Nephron (organoid): Measurements from ENCODE around the gene IBA57.

Experiments used
- H3K27ac Mint-ChIP-seq, 3 experiments: 2 replicates each; pipeline ENCODE4 v1.8.0; 2020; ENCODE audit warnings: mixed read lengths in 3 of 3, mild to moderate bottlenecking in 2 of 3, moderate library complexity in 1 of 3
- H3K27me3 Mint-ChIP-seq: 2 replicates; pipeline ENCODE4 v1.8.0; 2021; ENCODE audit warnings: low read depth, mild to moderate bottlenecking, moderate library complexity, mixed read lengths
- H3K36me3 Mint-ChIP-seq: 2 replicates; pipeline ENCODE4 v1.8.0; 2020; ENCODE audit warnings: low read depth, mixed read lengths
- H3K4me1 Mint-ChIP-seq: 2 replicates; pipeline ENCODE4 v1.8.0; 2020; ENCODE audit warnings: mixed read lengths
- H3K4me3 Mint-ChIP-seq, 3 experiments: 2 replicates each; pipeline ENCODE4 v1.8.0; 2020; ENCODE audit warnings: mild to moderate bottlenecking in 3 of 3, mixed read lengths in 3 of 3, moderate library complexity in 2 of 3
- H3K9me3 Mint-ChIP-seq: 2 replicates; pipeline ENCODE4 v1.8.0; 2020; ENCODE audit warnings: mixed read lengths
- CTCF ChIP-seq, 3 experiments: fragments of 200-600 bp; sonication (generic); IDR thresholded peaks; one replicate each; pipeline ENCODE4 v1.5.0; 2021; ENCODE audit warnings: antibody characterized with exemption in 3 of 3; ENCODE audit not compliant: unreplicated experiment in 3 of 3

IBA57 gene

GRCh38 chr1:228149406-228150119 is 16.0 kb upstream of the IBA57 start, which contains the start of gene GJC2:
Gene GJC2, plus strand, starts transcription at chr1:228149930. Its CDS starts 7,829 bp downstream, at chr1:228157759.
- H3K9me3 Mint-ChIP-seq, result no peaks in the 10 kb centered on the region
- H3K27ac Mint-ChIP-seq, result peak within 1 kb of the TSS in 2 of 3 experiments; percentile 46 to 89
- no peaks in the 10 kb centered on the region for H3K27me3 Mint-ChIP-seq
- no peak for TF ChIP-seq CTCF (IDR thresholded peaks at IDR 0.05; ENCODE audit: unreplicated experiment in 3 of 3)
- H3K4me1 Mint-ChIP-seq, result no peaks in the 10 kb centered on the region
- no peaks in the 10 kb centered on the region for H3K36me3 Mint-ChIP-seq
- H3K4me3 Mint-ChIP-seq, result peak within 1 kb of the TSS in 1 of 3 experiments; percentile 41

- H3K9me3 Mint-ChIP-seq, result no peaks in the 10 kb centered on the region
- H3K27ac Mint-ChIP-seq, result peak overlapping the region in 2 of 3 experiments; percentile 44 to 89
- no peak for TF ChIP-seq CTCF (IDR thresholded peaks at IDR 0.05; ENCODE audit: unreplicated experiment in 3 of 3)
- H3K36me3 Mint-ChIP-seq, result no peaks in the 10 kb centered on the region
- H3K27me3 Mint-ChIP-seq, result no peaks in the 10 kb centered on the region
- peak overlapping the region in 1 of 3 experiments; percentile 41 for H3K4me3 Mint-ChIP-seq
- no peaks in the 10 kb centered on the region for H3K4me1 Mint-ChIP-seq
Observed at GRCh38 chr1:228150120-228150460, 15.5 kb upstream of the IBA57 start.

GRCh38 chr1:228150461-228151179 is 15.0 kb upstream of the IBA57 start:
- Mint-ChIP-seq H3K27me3 (no peaks in the 10 kb centered on the region), H3K4me3 (no peak overlapping the region), H3K4me1 (no peaks in the 10 kb centered on the region), H3K27ac (peak overlapping the region in 2 of 3 experiments; percentile 46 to 89), H3K36me3 (no peaks in the 10 kb centered on the region), H3K9me3 (no peaks in the 10 kb centered on the region)
- TF ChIP-seq CTCF (IDR thresholded peaks at IDR 0.05; ENCODE audit: unreplicated experiment in 3 of 3), result no peak

GRCh38 chr1:228151180-228151925 is 14.3 kb upstream of the IBA57 start:
- Mint-ChIP-seq H3K27ac (peak overlapping the region; percentile 17 to 89 (median 70)), H3K4me3 (no peak overlapping the region), H3K36me3 (no peaks in the 10 kb centered on the region), H3K4me1 (no peaks in the 10 kb centered on the region), H3K9me3 (no peaks in the 10 kb centered on the region), H3K27me3 (no peaks in the 10 kb centered on the region)
- no peak for TF ChIP-seq CTCF (IDR thresholded peaks at IDR 0.05; ENCODE audit: unreplicated experiment in 3 of 3)

GRCh38 chr1:228152097-228152917 is 13.3 kb upstream of the IBA57 start:
- H3K27ac Mint-ChIP-seq, result peak overlapping the region in 2 of 3 experiments; percentile 47 to 71
- no peak overlapping the region for H3K4me3 Mint-ChIP-seq
- TF ChIP-seq CTCF (IDR thresholded peaks at IDR 0.05; ENCODE audit: unreplicated experiment in 3 of 3), result no peak
- no peaks in the 10 kb centered on the region for H3K27me3 Mint-ChIP-seq
- H3K36me3 Mint-ChIP-seq, result no peaks in the 10 kb centered on the region
- no peaks in the 10 kb centered on the region for H3K4me1 Mint-ChIP-seq
- H3K9me3 Mint-ChIP-seq, result no peaks in the 10 kb centered on the region
